Transverse colon (tissue), 4 donors: Measurements from ENCODE around the gene TSPAN5.

Source experiments
- CTCF ChIP-seq, 5 experiments: fragments of 200-600 bp in 3 of 5; fragments of 450-650 bp in 2 of 5; sonication (generic) in 3 of 5; IDR thresholded peaks; 1 replicate in 2 of 5; 2 replicates in 3 of 5; pipeline ENCODE4 v1.5.1; 2016 to 2017; ENCODE audit warnings: antibody characterized with exemption in 5 of 5, inconsistent platforms in 3 of 5, mild to moderate bottlenecking in 2 of 5, moderate library complexity in 1 of 5
- EP300 ChIP-seq: sonication (generic); formaldehyde crosslinking; IDR thresholded peaks from one replicate; pipeline ENCODE4 v1.6.1; 2017; ENCODE audit warnings: antibody characterized with exemption, low read depth
- POLR2A ChIP-seq: fragments of 450-650 bp; IDR thresholded peaks from one replicate; pipeline ENCODE4 v1.6.1; 2016; ENCODE audit warnings: antibody characterized with exemption, mild to moderate bottlenecking, moderate library complexity
- POLR2AphosphoS5 ChIP-seq, 3 donors: sonication (generic); formaldehyde crosslinking; IDR thresholded peaks; one replicate each; pipeline ENCODE4 v1.6.1; 2016; ENCODE audit warnings: antibody characterized with exemption in 3 of 3

GRCh38 chr4:98610431-98610830 is 48.0 kb downstream of the TSPAN5 start:
- TF ChIP-seq CTCF (IDR thresholded peaks at IDR 0.05) (no peak), POLR2A (no peak), POLR2AphosphoS5 (IDR thresholded peaks at IDR 0.05) (no peak), EP300 (no peak)
